Activated naive CD8-positive, alpha-beta T cell (primary cell): Measurements from ENCODE around the gene GJB3.
"Not testable (repeated sequence)": the region's sequence is repeated elsewhere in the genome, so short reads cannot be mapped to it uniquely, and the experiment has no call there.

ENCODE experiments used
- H3K27ac Mint-ChIP-seq: one replicate; pipeline ENCODE4 v1.8.0; 2021; ENCODE audit warnings: mixed read lengths
- H3K27me3 Mint-ChIP-seq: one replicate; pipeline ENCODE4 v1.8.0; 2021; ENCODE audit warnings: mixed read lengths
- H3K36me3 Mint-ChIP-seq: one replicate; pipeline ENCODE4 v1.8.0; 2021; ENCODE audit warnings: mixed read lengths
- H3K4me1 Mint-ChIP-seq: one replicate; pipeline ENCODE4 v1.8.0; 2021; ENCODE audit warnings: low read depth, mixed read lengths
- H3K4me3 Mint-ChIP-seq: one replicate; pipeline ENCODE4 v1.8.0; 2021; ENCODE audit warnings: mild to moderate bottlenecking, mixed read lengths
- H3K9me3 Mint-ChIP-seq: one replicate; pipeline ENCODE4 v1.8.0; 2021; ENCODE audit warnings: low read depth, mixed read lengths

The GJB3 gene

DNA sequence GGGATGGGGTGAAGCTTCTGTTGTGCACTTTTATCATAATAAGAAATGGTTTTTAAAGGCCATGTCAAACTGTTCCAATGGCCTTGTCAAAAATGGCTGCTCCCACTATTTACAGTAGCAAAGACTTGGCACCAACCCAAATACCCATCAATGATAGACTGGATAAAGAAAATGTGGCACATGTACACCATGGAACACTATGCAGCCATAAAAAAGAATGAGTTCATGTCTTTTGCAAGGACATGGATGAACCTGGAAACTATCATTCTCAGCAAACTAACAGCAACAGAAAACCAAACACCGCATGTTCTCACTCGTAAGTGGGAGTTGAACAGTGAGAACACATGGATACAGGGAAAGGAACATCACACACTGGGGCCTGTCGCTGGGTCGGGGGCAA lies 7.9 kb upstream of the GJB3 start:
- H3K27ac Mint-ChIP-seq, H3K4me1 Mint-ChIP-seq, H3K9me3 Mint-ChIP-seq, H3K27me3 Mint-ChIP-seq, H3K36me3 Mint-ChIP-seq, H3K4me3 Mint-ChIP-seq: not testable (repeated sequence)

GRCh38 chr1:34774957-34775356 lies 6.1 kb upstream of the GJB3 start:
- peaks cover 9% of the 10 kb centered on the region for H3K27me3 Mint-ChIP-seq
- no peaks in the 10 kb centered on the region for H3K9me3 Mint-ChIP-seq
- H3K27ac Mint-ChIP-seq, result no peak overlapping the region
- no peak overlapping the region for H3K4me3 Mint-ChIP-seq
- no peaks in the 10 kb centered on the region for H3K4me1 Mint-ChIP-seq
- H3K36me3 Mint-ChIP-seq, result no peaks in the 10 kb centered on the region

GRCh38 chr1:34776911-34777310 lies 4.1 kb upstream of the GJB3 start:
- Mint-ChIP-seq H3K4me1 (peaks cover 2% of the 10 kb centered on the region), H3K9me3 (no peaks in the 10 kb centered on the region), H3K4me3 (no peak overlapping the region), H3K36me3 (no peaks in the 10 kb centered on the region), H3K27me3 (peaks cover 11% of the 10 kb centered on the region), H3K27ac (no peak overlapping the region)

GRCh38 chr1:34777519-34778321 lies 3.3 kb upstream of the GJB3 start:
- H3K4me3 Mint-ChIP-seq, result no peak overlapping the region
- no peak overlapping the region for H3K27ac Mint-ChIP-seq
- peaks cover 16% of the 10 kb centered on the region for H3K27me3 Mint-ChIP-seq
- H3K4me1 Mint-ChIP-seq, result peaks cover 2% of the 10 kb centered on the region
- H3K36me3 Mint-ChIP-seq, result no peaks in the 10 kb centered on the region
- H3K9me3 Mint-ChIP-seq, result no peaks in the 10 kb centered on the region

DNA sequence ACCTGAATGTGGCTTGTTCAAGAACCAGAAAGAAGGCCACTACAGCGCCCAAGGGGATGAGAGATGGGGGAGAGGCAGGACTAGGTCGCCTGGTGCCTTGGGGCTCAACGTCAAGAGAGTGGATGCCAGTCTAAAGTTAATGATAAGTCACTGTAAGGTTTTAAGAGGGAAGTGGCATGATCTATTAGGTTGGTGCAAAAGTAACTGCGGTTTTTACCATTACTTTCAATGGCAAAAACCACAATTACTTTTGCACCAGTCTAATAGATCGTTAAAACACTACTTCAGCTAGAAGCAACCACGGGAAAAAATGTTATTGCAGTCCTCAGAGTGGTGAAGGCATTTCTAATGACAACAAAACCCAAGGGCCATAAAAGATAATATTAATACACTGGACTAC lies 2.6 kb upstream of the GJB3 start:
- Mint-ChIP-seq H3K27me3 (peaks cover 17% of the 10 kb centered on the region), H3K4me1 (peaks cover 2% of the 10 kb centered on the region), H3K36me3 (no peaks in the 10 kb centered on the region), H3K9me3 (no peaks in the 10 kb centered on the region), H3K27ac (no peak overlapping the region), H3K4me3 (no peak overlapping the region)

DNA sequence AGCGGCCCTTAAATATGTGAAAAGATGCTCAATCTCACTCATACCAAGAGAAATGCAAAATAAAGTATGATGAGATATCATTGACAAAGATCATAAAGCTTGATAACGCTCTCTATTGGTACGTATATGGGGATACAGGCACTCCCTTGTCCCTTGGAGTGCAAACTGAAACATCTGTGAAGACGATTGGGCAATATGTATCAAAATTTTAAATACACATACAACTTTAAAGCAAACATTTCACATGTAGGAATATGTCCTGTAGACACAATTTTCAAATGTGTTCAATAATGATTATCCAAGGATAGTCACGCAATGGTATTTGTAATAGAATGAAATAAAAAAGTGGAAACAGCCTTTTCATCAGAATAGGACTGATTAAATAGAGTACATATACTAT lies 2.0 kb upstream of the GJB3 start:
- Mint-ChIP-seq H3K4me1 (peaks cover 2% of the 10 kb centered on the region), H3K36me3 (no peaks in the 10 kb centered on the region), H3K27ac (no peak overlapping the region), H3K9me3 (no peaks in the 10 kb centered on the region), H3K27me3 (peaks cover 19% of the 10 kb centered on the region), H3K4me3 (no peak overlapping the region)

DNA sequence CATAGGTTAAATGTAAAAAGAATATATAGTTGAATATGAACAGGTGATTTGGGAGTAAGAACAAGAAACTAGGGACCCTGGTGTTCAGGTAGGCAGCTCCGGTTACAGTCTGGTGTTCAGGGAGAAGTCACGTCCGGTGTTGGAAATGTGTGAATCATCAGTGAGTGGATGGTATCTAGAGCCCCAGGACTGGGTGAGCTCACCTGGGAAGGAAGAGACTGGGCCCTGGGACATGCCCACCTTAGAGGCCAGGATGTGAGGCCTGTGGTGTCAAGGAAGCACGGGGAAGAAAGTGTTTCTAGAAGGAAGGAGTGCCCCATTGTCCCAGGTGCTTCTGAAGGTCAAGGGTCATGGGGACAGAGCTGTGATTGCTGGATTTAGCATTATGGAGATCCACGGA lies 1.5 kb upstream of the GJB3 start:
- no peak overlapping the region for H3K27ac Mint-ChIP-seq
- H3K36me3 Mint-ChIP-seq, result no peaks in the 10 kb centered on the region
- H3K9me3 Mint-ChIP-seq, result no peaks in the 10 kb centered on the region
- peaks cover 21% of the 10 kb centered on the region for H3K27me3 Mint-ChIP-seq
- peaks cover 2% of the 10 kb centered on the region for H3K4me1 Mint-ChIP-seq
- no peak overlapping the region for H3K4me3 Mint-ChIP-seq

GRCh38 chr1:34779962-34780361 lies 1.1 kb upstream of the GJB3 start:
- H3K36me3 Mint-ChIP-seq, result no peaks in the 10 kb centered on the region
- no peak overlapping the region for H3K4me3 Mint-ChIP-seq
- peaks cover 21% of the 10 kb centered on the region for H3K27me3 Mint-ChIP-seq
- H3K4me1 Mint-ChIP-seq, result peaks cover 2% of the 10 kb centered on the region
- no peaks in the 10 kb centered on the region for H3K9me3 Mint-ChIP-seq
- no peak overlapping the region for H3K27ac Mint-ChIP-seq

DNA sequence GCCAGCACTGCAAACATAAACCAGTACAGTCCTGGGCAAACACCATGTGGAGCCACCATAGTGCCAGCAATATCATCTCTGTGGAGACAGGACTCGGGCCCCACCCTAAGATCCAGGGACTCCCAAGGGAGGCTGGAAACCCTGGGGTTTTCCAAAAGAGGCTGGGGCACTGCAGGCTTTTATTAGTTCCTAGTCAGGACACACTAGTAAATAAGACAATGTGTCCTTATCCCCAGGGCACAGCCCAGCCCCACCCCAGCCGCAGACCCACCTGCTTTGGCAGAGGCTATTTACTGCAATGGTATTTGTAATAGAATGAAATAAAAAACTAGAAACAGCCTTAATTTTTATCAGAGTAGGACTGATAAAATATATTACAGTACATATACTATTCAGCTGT lies 486 bp upstream of the GJB3 start:
- Mint-ChIP-seq H3K36me3 (no peaks in the 10 kb centered on the region), H3K9me3 (no peaks in the 10 kb centered on the region), H3K4me1 (peaks cover 2% of the 10 kb centered on the region), H3K4me3 (peak overlapping the region; percentile 56), H3K27ac (no peak overlapping the region), H3K27me3 (peaks cover 25% of the 10 kb centered on the region)

GRCh38 chr1:34781844-34782391 lies 904 bp downstream of the GJB3 start:
- Mint-ChIP-seq H3K4me1 (peaks cover 5% of the 10 kb centered on the region), H3K27ac (no peak overlapping the region), H3K9me3 (no peaks in the 10 kb centered on the region), H3K27me3 (peaks cover 31% of the 10 kb centered on the region), H3K4me3 (peak overlapping the region; percentile 25), H3K36me3 (no peaks in the 10 kb centered on the region)

DNA sequence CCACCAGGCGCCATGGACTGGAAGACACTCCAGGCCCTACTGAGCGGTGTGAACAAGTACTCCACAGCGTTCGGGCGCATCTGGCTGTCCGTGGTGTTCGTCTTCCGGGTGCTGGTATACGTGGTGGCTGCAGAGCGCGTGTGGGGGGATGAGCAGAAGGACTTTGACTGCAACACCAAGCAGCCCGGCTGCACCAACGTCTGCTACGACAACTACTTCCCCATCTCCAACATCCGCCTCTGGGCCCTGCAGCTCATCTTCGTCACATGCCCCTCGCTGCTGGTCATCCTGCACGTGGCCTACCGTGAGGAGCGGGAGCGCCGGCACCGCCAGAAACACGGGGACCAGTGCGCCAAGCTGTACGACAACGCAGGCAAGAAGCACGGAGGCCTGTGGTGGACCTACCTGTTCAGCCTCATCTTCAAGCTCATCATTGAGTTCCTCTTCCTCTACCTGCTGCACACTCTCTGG lies 3.8 kb downstream of the GJB3 start:
- Mint-ChIP-seq H3K27ac (no peak overlapping the region), H3K27me3 (peaks cover 29% of the 10 kb centered on the region), H3K4me1 (peaks cover 5% of the 10 kb centered on the region), H3K4me3 (no peak overlapping the region), H3K9me3 (no peaks in the 10 kb centered on the region), H3K36me3 (no peaks in the 10 kb centered on the region)

DNA sequence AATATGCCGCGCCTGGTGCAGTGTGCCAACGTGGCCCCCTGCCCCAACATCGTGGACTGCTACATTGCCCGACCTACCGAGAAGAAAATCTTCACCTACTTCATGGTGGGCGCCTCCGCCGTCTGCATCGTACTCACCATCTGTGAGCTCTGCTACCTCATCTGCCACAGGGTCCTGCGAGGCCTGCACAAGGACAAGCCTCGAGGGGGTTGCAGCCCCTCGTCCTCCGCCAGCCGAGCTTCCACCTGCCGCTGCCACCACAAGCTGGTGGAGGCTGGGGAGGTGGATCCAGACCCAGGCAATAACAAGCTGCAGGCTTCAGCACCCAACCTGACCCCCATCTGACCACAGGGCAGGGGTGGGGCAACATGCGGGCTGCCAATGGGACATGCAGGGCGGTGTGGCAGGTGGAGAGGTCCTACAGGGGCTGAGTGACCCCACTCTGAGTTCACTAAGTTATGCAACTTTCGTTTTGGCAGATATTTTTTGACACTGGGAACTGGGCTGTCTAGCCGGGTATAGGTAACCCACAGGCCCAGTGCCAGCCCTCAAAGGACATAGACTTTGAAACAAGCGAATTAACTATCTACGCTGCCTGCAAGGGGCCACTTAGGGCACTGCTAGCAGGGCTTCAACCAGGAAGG lies 4.3 kb downstream of the GJB3 start:
- peaks cover 5% of the 10 kb centered on the region for H3K4me1 Mint-ChIP-seq
- no peak overlapping the region for H3K27ac Mint-ChIP-seq
- no peaks in the 10 kb centered on the region for H3K36me3 Mint-ChIP-seq
- no peak overlapping the region for H3K4me3 Mint-ChIP-seq
- H3K27me3 Mint-ChIP-seq, result peaks cover 33% of the 10 kb centered on the region
- H3K9me3 Mint-ChIP-seq, result no peaks in the 10 kb centered on the region

GRCh38 chr1:34785875-34786470 lies 5.0 kb downstream of the GJB3 start:
- H3K27me3 Mint-ChIP-seq, result peaks cover 34% of the 10 kb centered on the region
- no peak overlapping the region for H3K27ac Mint-ChIP-seq
- peaks cover 3% of the 10 kb centered on the region for H3K4me1 Mint-ChIP-seq
- H3K36me3 Mint-ChIP-seq, result no peaks in the 10 kb centered on the region
- no peaks in the 10 kb centered on the region for H3K9me3 Mint-ChIP-seq
- no peak overlapping the region for H3K4me3 Mint-ChIP-seq

GRCh38 chr1:34786521-34787325 lies 5.7 kb downstream of the GJB3 start:
- Mint-ChIP-seq H3K27me3 (peaks cover 37% of the 10 kb centered on the region), H3K9me3 (no peaks in the 10 kb centered on the region), H3K4me3 (no peak overlapping the region), H3K4me1 (peaks cover 3% of the 10 kb centered on the region), H3K27ac (no peak overlapping the region), H3K36me3 (no peaks in the 10 kb centered on the region)
